ENCODE measurements around the gene CCDC148.

GRCh38 chr2:158459161-158460003, 2.8 kb upstream of the CCDC148 start:
- TF ChIP-seq CTCF (IDR thresholded peaks at IDR 0.05; ENCODE audit: insufficient read depth, low read depth, low read length) (no peak), EZH2 (IDR thresholded peaks at IDR 0.05; ENCODE audit: insufficient read depth, low read length) (no peak)
